HepG2 (cell line): ENCODE measurements around the gene ARL15. TPM values are rescaled to one million over a fixed set of nuclear protein-coding genes. Genes with fewer than 3 reads are reported as not detected.

Experiments
- ATAC-seq: fragments of 200-7000 bp; cut with Tn5 transposase; 3 replicates; pipeline ENCODE4 v1.9.1; 2020; ENCODE audit warnings: mild to moderate bottlenecking, moderate library complexity
- BruUV-seq: library from RNA; stranded (reverse); fragments of 400-500 nt; replicated peaks from 2 replicates; lab custom pipeline; 2021; lab: Mats Ljungman, UMichigan
- CTCF ChIA-PET: fragments of 300-600 bp; formaldehyde crosslinking; extraction: SDS; loops from one replicate; lab custom pipeline; 2021; ENCODE audit warnings: low total read pairs, inconsistent platforms, low intra/inter-chr PET ratio; lab: Yijun Ruan, JAX
- POLR2A ChIA-PET: fragments of 350-600 bp; sonication (Branson Sonifier 250); formaldehyde crosslinking; loops from one replicate; lab custom pipeline; 2020; ENCODE audit warnings: antibody characterized with exemption, inconsistent platforms; lab: Yijun Ruan, JAX
- DNase-seq: peaks from one replicate; pipeline ENCODE4 v3.0.0-alpha.2; 2015; ENCODE audit warnings: low spot score
- FAIRE-seq: peaks from 3 replicates; lab custom pipeline; 2011; peaks lifted over from hg19 to GRCh38; lab: Jason Lieb, UNC
- H2AFZ ChIP-seq: one replicate; pipeline ENCODE4 v1.6.1; 2011; ENCODE audit warnings: low read length, inconsistent platforms
- H3K27ac ChIP-seq: fragments of 300-600 bp; 3 replicates; pipeline ENCODE4 v1.8.0; 2011; ENCODE audit warnings: mixed run types, mild to moderate bottlenecking, mixed read lengths, low read length, inconsistent platforms; ENCODE audit not compliant: insufficient read depth; ENCODE audit errors: extremely low read length
- H3K27me3 ChIP-seq, 2 experiments: fragments of 200-600 bp in 1 of 2; 2 replicates in 1 of 2; 3 replicates in 1 of 2; pipeline versions ENCODE4 v1.6.0 to v1.8.0; 2011; ENCODE audit warnings: low read length in 2 of 2, mild to moderate bottlenecking in 2 of 2, moderate library complexity in 2 of 2, inconsistent platforms in 1 of 2; ENCODE audit not compliant: insufficient read depth in 2 of 2, control insufficient read depth in 1 of 2
- H3K36me3 ChIP-seq, 2 experiments: fragments of 200-600 bp in 1 of 2; replicated peaks in 1 of 2; 2 replicates in 1 of 2; 3 replicates in 1 of 2; pipeline versions ENCODE4 v1.5.1 to v1.8.0; 2011; ENCODE audit warnings: low read length in 2 of 2, inconsistent platforms in 1 of 2; ENCODE audit not compliant: insufficient read depth in 2 of 2, control insufficient read depth in 1 of 2
- H3K4me1 ChIP-seq: 2 replicates; pipeline ENCODE4 v1.5.1; 2012; ENCODE audit warnings: low read length, inconsistent platforms; ENCODE audit not compliant: insufficient read depth
- H3K4me2 ChIP-seq: 2 replicates; pipeline ENCODE4 v1.6.0; 2011; ENCODE audit warnings: low read depth, low read length, inconsistent platforms
- H3K4me3 ChIP-seq, 3 experiments: fragments of 200-600 bp in 1 of 3; sonication (generic), shearing (Covaris generic) in 1 of 3; replicated peaks in 1 of 3; 2 replicates each; pipeline ENCODE4 v1.5.1; 2011 to 2016; ENCODE audit warnings: low read length in 3 of 3, inconsistent platforms in 2 of 3, low read depth in 2 of 3, mild to moderate bottlenecking in 2 of 3, control low read depth in 1 of 3, mixed read lengths in 1 of 3; ENCODE audit not compliant: insufficient read depth in 1 of 3
- H3K79me2 ChIP-seq: one replicate; pipeline ENCODE4 v1.6.1; 2011; ENCODE audit warnings: low read length, inconsistent platforms; ENCODE audit not compliant: insufficient read depth
- H3K9ac ChIP-seq: 2 replicates; pipeline ENCODE4 v1.6.0; 2011; ENCODE audit warnings: mild to moderate bottlenecking, low read depth, low read length, inconsistent platforms; ENCODE audit not compliant: insufficient read depth
- H3K9me3 ChIP-seq: 2 replicates; pipeline ENCODE4 v1.5.1; 2012; ENCODE audit warnings: mild to moderate bottlenecking, low read length
- H4K20me1 ChIP-seq: 2 replicates; pipeline ENCODE4 v1.6.0; 2011; ENCODE audit warnings: inconsistent platforms, mild to moderate bottlenecking, low read length, moderate library complexity; ENCODE audit not compliant: insufficient read depth
- CBFB ChIP-seq: sonication (generic); formaldehyde crosslinking; IDR thresholded peaks from 2 replicates; pipeline ENCODE4 v1.4.0; 2020; ENCODE audit warnings: missing genetic modification reagents
- CHD2 ChIP-seq: IDR thresholded peaks from 2 replicates; pipeline ENCODE4 v1.6.1; 2011; ENCODE audit warnings: low read depth, low read length, improper control_type of control experiment
- DPF2 ChIP-seq: sonication (generic); formaldehyde crosslinking; IDR thresholded peaks from 2 replicates; pipeline ENCODE4 v1.4.0; 2020; ENCODE audit warnings: mild to moderate bottlenecking, low read depth, missing genetic modification reagents, borderline replicate concordance
- FOXP1 ChIP-seq, 2 experiments: fragments of 450-650 bp in 1 of 2; IDR thresholded peaks; 2 replicates each; pipeline ENCODE4 v1.6.1; 2017 to 2018; ENCODE audit warnings: antibody characterized with exemption in 1 of 2
- GATAD2A ChIP-seq: IDR thresholded peaks from 2 replicates; pipeline ENCODE4 v1.6.1; 2016
- HNRNPLL ChIP-seq: fragments of 200-400 bp; formaldehyde crosslinking; IDR thresholded peaks from 2 replicates; pipeline ENCODE4 v1.6.1; 2017; ENCODE audit warnings: mild to moderate bottlenecking, low read depth, low read length; ENCODE audit not compliant: poor library complexity, severe bottlenecking
- IKZF1 ChIP-seq: fragments of 450-650 bp; IDR thresholded peaks from 2 replicates; pipeline ENCODE4 v1.7.1; 2016
- KDM4B ChIP-seq: sonication (generic); formaldehyde crosslinking; IDR thresholded peaks from 2 replicates; pipeline ENCODE4 v1.4.0; 2020; ENCODE audit warnings: missing genetic modification reagents
- KLF11 ChIP-seq: IDR thresholded peaks from 2 replicates; pipeline ENCODE4 v1.6.1; 2016; ENCODE audit warnings: missing compliant biosample characterization
- NFRKB ChIP-seq: fragments of 450-650 bp; IDR thresholded peaks from 2 replicates; pipeline ENCODE4 v1.6.1; 2017
- PPARG ChIP-seq: conservative IDR thresholded peaks from 2 replicates; pipeline ENCODE4 v1.6.1; 2016; ENCODE audit warnings: missing biosample characterization, missing genetic modification reagents
- SETDB1 ChIP-seq: sonication (generic); formaldehyde crosslinking; IDR thresholded peaks from 2 replicates; pipeline ENCODE4 v1.5.1; 2020; ENCODE audit warnings: missing genetic modification reagents, mild to moderate bottlenecking, borderline replicate concordance
- SOX5 ChIP-seq: IDR thresholded peaks from 2 replicates; pipeline ENCODE4 v1.6.1; 2016; ENCODE audit warnings: borderline replicate concordance
- SOX6 ChIP-seq, 2 experiments: fragments of 450-650 bp in 1 of 2; sonication (generic) in 1 of 2; formaldehyde crosslinking in 1 of 2; IDR thresholded peaks; 2 replicates each; pipeline versions ENCODE4 v1.4.0 to v1.6.1; 2017 to 2020; ENCODE audit warnings: antibody characterized with exemption in 1 of 2, mild to moderate bottlenecking in 1 of 2, missing genetic modification reagents in 1 of 2
- ZNF256 ChIP-seq: sonication (generic); formaldehyde crosslinking; conservative IDR thresholded peaks from 2 replicates; pipeline ENCODE4 v1.4.0; 2020; ENCODE audit warnings: missing genetic modification reagents
- ZNF3 ChIP-seq: IDR thresholded peaks from 2 replicates; pipeline ENCODE4 v1.7.0; 2017; ENCODE audit warnings: inconsistent platforms
- ZNF329 ChIP-seq: sonication (generic); formaldehyde crosslinking; IDR thresholded peaks from 2 replicates; pipeline ENCODE4 v1.9.0; 2021; ENCODE audit warnings: low read depth, mild to moderate bottlenecking, missing genetic modification reagents
- ZNF589 ChIP-seq: sonication (generic); formaldehyde crosslinking; conservative IDR thresholded peaks from 2 replicates; pipeline ENCODE4 v1.8.0; 2022; ENCODE audit warnings: mild to moderate bottlenecking, moderate library complexity, missing genetic modification reagents
- ZNF782 ChIP-seq: sonication (generic); formaldehyde crosslinking; IDR thresholded peaks from 2 replicates; pipeline ENCODE4 v1.4.0; 2020; ENCODE audit warnings: missing genetic modification reagents, mild to moderate bottlenecking, borderline replicate concordance
- ZNF850 ChIP-seq: sonication (generic); formaldehyde crosslinking; conservative IDR thresholded peaks from 2 replicates; pipeline ENCODE4 v1.9.0; 2021; ENCODE audit warnings: mild to moderate bottlenecking, missing genetic modification reagents
- WGBS: methylation state at CpG from one replicate; pipeline ENCODE4 v1.1.6; 2017; ENCODE audit warnings: low lambda C conversion rate; 5-methylcytosine and 5-hydroxymethylcytosine counted together
- in situ Hi-C: cut with HindIII; loops from 2 replicates; pipeline ENCODE4 v1.10.0; 2017; ENCODE audit warnings: low pct_unique_long_range_greater_than_20kb; ENCODE audit not compliant: extremely low pct_ligation_motif_present
- intact Hi-C: fragments of 100-400 bp; cut with micrococcal nuclease; formaldehyde crosslinking; loops from one replicate; pipeline ENCODE4 v1.10.0; 2022; ENCODE audit not compliant: unreplicated experiment
- polyA plus RNA-seq, 8 experiments: library from polyadenylated mRNA; depleted of rRNA in 3 of 8; stranded (reverse) in 7 of 8; unstranded in 1 of 8; fragments of >200 nt; fragmentation: Illumina TruSeq in 4 of 8; extraction: Trizol in 4 of 8; gene quantifications; 2 replicates each; pipeline versions ENCODE4 v1.2.1 to v1.2.3, GENCODE V29; 2011 to 2016; ENCODE audit warnings: low read depth in 4 of 8, missing spikeins in 1 of 8, mixed read lengths in 1 of 8; ENCODE audit not compliant: insufficient read depth in 1 of 8
- total RNA-seq, 5 experiments: library from RNA; depleted of rRNA; stranded (reverse); fragments of >200 nt; fragmentation: Illumina TruSeq; extraction: Trizol; gene quantifications; 2 replicates each; pipeline ENCODE4 v1.2.3, GENCODE V29; 2016; ENCODE audit warnings: low read depth in 1 of 5
- TF ChIP-seq, protein P1 (sequence below), 2 experiments: IDR thresholded peaks; 2 replicates each; pipeline ENCODE4 v1.6.1; 2011 to 2012; ENCODE audit warnings: low read length in 2 of 2, borderline replicate concordance in 1 of 2, low read depth in 1 of 2, mild to moderate bottlenecking in 1 of 2, moderate library complexity in 1 of 2
- TF ChIP-seq, protein P2 (sequence below): sonication (generic); formaldehyde crosslinking; IDR thresholded peaks from 2 replicates; pipeline ENCODE4 v1.4.0; 2020; ENCODE audit warnings: low read depth, mild to moderate bottlenecking, missing genetic modification reagents

The ARL15 gene
- total and polyA plus RNA-seq, 2 of the 13 experiments (the other 11 are each of a cell fraction or from before 2014, with no cell fraction given) = 2.5 to 7.7 TPM

DNA sequence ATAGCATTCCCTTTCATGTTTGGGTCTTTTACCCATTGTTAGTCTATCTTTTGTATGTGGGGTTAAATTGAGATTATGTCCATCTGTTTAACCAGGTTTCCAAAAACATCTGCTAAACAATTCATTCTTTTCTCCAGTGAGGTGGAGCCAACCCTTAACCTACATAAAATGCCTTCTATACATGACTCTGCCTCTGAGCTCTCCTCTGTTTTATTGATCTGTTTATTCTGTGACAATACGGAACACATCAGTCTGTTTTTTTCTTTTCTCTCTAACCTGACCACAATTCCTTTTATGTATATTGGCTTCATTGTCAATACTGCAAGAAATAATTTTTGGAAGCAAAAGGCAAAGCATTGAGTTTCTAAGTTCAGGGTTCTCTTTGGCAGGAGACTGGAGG lies 9.9 kb upstream of the ARL15 start:
- DNase-seq (no peak), FAIRE-seq (no peak), ATAC-seq (peak; percentile 79)
- Histone ChIP-seq H3K79me2 (no peaks in the 10 kb centered on the region), H3K27ac (no peak overlapping the region), H2AFZ (no peak overlapping the region), H3K4me1 (peaks cover 16% of the 10 kb centered on the region; the same call in 1 of the 2 replicates), H3K9me3 (no peaks in the 10 kb centered on the region), H4K20me1 (no peaks in the 10 kb centered on the region), H3K9ac (no peak overlapping the region), H3K4me3 (no peak overlapping the region), H3K27me3 (0 out of 5 replicates have a peak, but pooled peaks cover 0 to 3% of the 10 kb centered on the region in 2 experiments), H3K4me2 (no peak overlapping the region), H3K36me3 (no peaks in the 10 kb centered on the region)
- WGBS = 0% methylated on average over 1 of the region's 1 CpG
- intact Hi-C loops = no loop called here
- no TSS peak for BruUV-seq
- in situ Hi-C loops = no loop called here
- CTCF ChIA-PET = no interaction called here
- POLR2A ChIA-PET = interaction anchor here (1.1 kb wide), 1 partner anchor 10 kb away, joined by 9 read pairs; the partner anchor contains the start of gene ARL15
- TF ChIP-seq FOXP1 (IDR thresholded peaks at IDR 0.05) (no peak), FOXP1 (CRISPR knock-in tag; IDR thresholded peaks at IDR 0.05) (peak; percentile 60; the same call in 1 of the 2 replicates), SETDB1 (CRISPR knock-in tag) (no peak), CHD2 (no peak), SOX5 (CRISPR knock-in tag) (peak; percentile 46; the same call in 1 of the 2 replicates), DPF2 (CRISPR knock-in tag) (no peak), ZNF256 (CRISPR knock-in tag) (no peak), SOX6 (IDR thresholded peaks at IDR 0.05) (no peak), SOX6 (CRISPR knock-in tag; IDR thresholded peaks at IDR 0.05) (peak; percentile 37; the same call in 1 of the 2 replicates), CBFB (no peak), GATAD2A (CRISPR knock-in tag) (peak; percentile 37; the same call in 1 of the 2 replicates), ZNF782 (CRISPR knock-in tag) (no peak), KDM4B (CRISPR knock-in tag) (no peak), HNRNPLL (no peak), IKZF1 (no peak), ZNF850 (no peak), ZNF3 (CRISPR knock-in tag) (no peak), NFRKB (no peak), ZNF329 (CRISPR knock-in tag) (no peak), ZNF589 (CRISPR knock-in tag) (no peak), PPARG (CRISPR knock-in tag) (peak; percentile 66; the same call in 1 of the 2 replicates), KLF11 (CRISPR knock-in tag) (no peak)
- TF ChIP-seq, protein P1, sequence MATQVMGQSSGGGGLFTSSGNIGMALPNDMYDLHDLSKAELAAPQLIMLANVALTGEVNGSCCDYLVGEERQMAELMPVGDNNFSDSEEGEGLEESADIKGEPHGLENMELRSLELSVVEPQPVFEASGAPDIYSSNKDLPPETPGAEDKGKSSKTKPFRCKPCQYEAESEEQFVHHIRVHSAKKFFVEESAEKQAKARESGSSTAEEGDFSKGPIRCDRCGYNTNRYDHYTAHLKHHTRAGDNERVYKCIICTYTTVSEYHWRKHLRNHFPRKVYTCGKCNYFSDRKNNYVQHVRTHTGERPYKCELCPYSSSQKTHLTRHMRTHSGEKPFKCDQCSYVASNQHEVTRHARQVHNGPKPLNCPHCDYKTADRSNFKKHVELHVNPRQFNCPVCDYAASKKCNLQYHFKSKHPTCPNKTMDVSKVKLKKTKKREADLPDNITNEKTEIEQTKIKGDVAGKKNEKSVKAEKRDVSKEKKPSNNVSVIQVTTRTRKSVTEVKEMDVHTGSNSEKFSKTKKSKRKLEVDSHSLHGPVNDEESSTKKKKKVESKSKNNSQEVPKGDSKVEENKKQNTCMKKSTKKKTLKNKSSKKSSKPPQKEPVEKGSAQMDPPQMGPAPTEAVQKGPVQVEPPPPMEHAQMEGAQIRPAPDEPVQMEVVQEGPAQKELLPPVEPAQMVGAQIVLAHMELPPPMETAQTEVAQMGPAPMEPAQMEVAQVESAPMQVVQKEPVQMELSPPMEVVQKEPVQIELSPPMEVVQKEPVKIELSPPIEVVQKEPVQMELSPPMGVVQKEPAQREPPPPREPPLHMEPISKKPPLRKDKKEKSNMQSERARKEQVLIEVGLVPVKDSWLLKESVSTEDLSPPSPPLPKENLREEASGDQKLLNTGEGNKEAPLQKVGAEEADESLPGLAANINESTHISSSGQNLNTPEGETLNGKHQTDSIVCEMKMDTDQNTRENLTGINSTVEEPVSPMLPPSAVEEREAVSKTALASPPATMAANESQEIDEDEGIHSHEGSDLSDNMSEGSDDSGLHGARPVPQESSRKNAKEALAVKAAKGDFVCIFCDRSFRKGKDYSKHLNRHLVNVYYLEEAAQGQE (IDR thresholded peaks at IDR 0.05; ENCODE audit: borderline replicate concordance in 1 of 2, low read depth in 1 of 2, low read length in 2 of 2) = no peak
- TF ChIP-seq, protein P2, sequence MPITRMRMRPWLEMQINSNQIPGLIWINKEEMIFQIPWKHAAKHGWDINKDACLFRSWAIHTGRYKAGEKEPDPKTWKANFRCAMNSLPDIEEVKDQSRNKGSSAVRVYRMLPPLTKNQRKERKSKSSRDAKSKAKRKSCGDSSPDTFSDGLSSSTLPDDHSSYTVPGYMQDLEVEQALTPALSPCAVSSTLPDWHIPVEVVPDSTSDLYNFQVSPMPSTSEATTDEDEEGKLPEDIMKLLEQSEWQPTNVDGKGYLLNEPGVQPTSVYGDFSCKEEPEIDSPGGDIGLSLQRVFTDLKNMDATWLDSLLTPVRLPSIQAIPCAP (CRISPR knock-in tag) = no peak
